C4-2B (cell line): ENCODE measurements around the gene ATXN1.

ENCODE experiments used
- H3K27ac ChIP-seq: fragments of 450-650 bp; 2 replicates; pipeline ENCODE4 v1.5.1; 2017
- CTCF ChIP-seq: fragments of 450-650 bp; conservative IDR thresholded peaks from 2 replicates; pipeline ENCODE4 v1.5.1; 2017; ENCODE audit warnings: mild to moderate bottlenecking
- ZFX ChIP-seq: fragments of 450-650 bp; IDR thresholded peaks from 2 replicates; pipeline ENCODE4 v1.6.1; 2017

Gene ATXN1

DNA sequence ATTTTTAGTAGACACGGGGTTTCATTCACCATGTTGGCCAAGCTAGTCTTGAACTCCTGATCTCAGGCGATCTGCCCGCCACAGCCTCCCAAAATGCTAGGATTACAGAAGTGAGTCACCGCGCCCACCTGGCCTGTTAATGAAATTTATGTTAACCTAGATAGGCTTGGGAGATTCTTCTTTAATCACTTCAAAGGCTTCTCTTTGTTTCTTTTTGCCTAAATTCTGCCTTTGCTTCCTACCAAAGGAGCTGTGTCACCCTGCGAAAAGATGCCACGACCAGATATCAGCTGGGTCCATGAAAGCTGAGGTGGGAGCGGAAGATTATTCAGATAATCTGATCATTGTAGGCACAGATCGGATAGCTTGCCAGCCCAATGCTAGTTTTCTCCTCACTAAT, 447.5 kb downstream of the ATXN1 start:
- TF ChIP-seq ZFX (no peak), CTCF (no peak)
- H3K27ac ChIP-seq: no peak overlapping the region

DNA sequence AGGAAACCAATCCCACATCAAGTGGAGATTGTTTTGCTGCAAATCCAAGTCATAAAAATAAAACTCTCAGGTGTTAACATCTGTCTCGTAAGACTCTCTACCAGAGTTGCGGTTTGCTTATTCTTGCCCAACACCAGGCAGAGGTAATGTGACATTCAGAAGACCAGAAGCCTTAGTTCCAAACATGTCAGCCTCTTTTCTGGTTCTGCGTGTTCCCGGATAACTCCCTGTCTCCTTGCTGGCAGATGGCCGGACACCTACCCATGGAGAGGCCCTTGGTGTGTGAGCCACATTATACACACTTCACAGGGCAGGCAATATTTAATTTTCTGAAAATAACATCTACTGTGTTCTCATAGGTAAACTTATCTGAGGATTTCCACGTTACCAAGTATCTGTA, 449.5 kb downstream of the ATXN1 start:
- H3K27ac ChIP-seq: no peak overlapping the region

GRCh38 chr6:16306334-16306733, 454.9 kb downstream of the ATXN1 start:
- no peak overlapping the region for H3K27ac ChIP-seq
- TF ChIP-seq ZFX: no peak
- no peak for TF ChIP-seq CTCF

More for the DNA sequence above, 449.5 kb downstream of the ATXN1 start:
- TF ChIP-seq ZFX (no peak), CTCF (no peak)

GRCh38 chr6:16305788-16306187, 455.5 kb downstream of the ATXN1 start:
- TF ChIP-seq CTCF (no peak), ZFX (no peak)
- H3K27ac ChIP-seq: no peak overlapping the region

GRCh38 chr6:16305246-16305725, 456.0 kb downstream of the ATXN1 start:
- no peak for TF ChIP-seq ZFX
- no peak for TF ChIP-seq CTCF
- H3K27ac ChIP-seq: no peak overlapping the region

GRCh38 chr6:16302721-16303552, 458.3 kb downstream of the ATXN1 start:
- TF ChIP-seq CTCF (no peak), ZFX (no peak)
- H3K27ac ChIP-seq: no peak overlapping the region

DNA sequence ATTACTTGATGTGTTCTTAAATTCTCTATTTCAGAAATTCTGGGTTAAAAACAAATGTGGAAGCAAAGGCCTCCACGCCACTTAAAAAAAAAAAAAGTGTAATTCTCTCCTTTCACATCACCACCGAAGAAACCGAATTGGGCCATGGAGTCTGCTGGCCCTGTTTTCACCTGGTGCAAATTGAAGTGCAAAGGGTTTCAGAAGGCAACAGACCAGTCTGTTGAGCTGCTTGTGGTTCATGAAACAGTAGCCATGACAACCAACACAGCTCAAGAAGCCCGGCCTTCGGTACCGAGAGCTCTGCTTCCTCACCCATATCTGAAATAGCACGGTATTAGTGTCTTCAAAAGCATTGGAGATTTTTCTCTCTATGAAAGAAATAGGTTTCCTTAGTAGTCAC, 459.7 kb downstream of the ATXN1 start:
- TF ChIP-seq ZFX (no peak), CTCF (no peak)
- H3K27ac ChIP-seq: no peak overlapping the region
